GM18517 (cell line): ENCODE data around the gene ATP8A2.
A peak's percentile ranks its signal among the peaks of the same experiment; 100 is the strongest.
"Not testable (repeated sequence)": the region's sequence is repeated elsewhere in the genome, so short reads cannot be mapped to it uniquely, and the experiment has no call there.

Experiments
- ATAC-seq: cut with Tn5 transposase; IDR thresholded peaks from one replicate; pipeline ENCODE4 v1.9.1; 2021; ENCODE audit warnings: mild to moderate bottlenecking, moderate library complexity; ENCODE audit not compliant: unreplicated experiment

The ATP8A2 gene

GRCh38 chr13:25784119-25784518 lies 412.3 kb downstream of the ATP8A2 start:
- no peak for ATAC-seq

GRCh38 chr13:25790137-25790536 lies 418.4 kb downstream of the ATP8A2 start:
- not testable (repeated sequence) for ATAC-seq

- no peak for ATAC-seq
These were observed 423.5 kb downstream of the ATP8A2 start for GRCh38 chr13:25795277-25795676.

- no peak for ATAC-seq
These were observed 424.7 kb downstream of the ATP8A2 start for GRCh38 chr13:25796474-25796873.

- no peak for ATAC-seq
These were observed 427.2 kb downstream of the ATP8A2 start for GRCh38 chr13:25798998-25799397.

- ATAC-seq: no peak
These were observed 428.7 kb downstream of the ATP8A2 start for GRCh38 chr13:25800523-25800922.

GRCh38 chr13:25802579-25802978 lies 430.8 kb downstream of the ATP8A2 start:
- ATAC-seq: no peak

GRCh38 chr13:25803641-25804040 lies 431.9 kb downstream of the ATP8A2 start:
- ATAC-seq: no peak

GRCh38 chr13:25806264-25806974 lies 434.6 kb downstream of the ATP8A2 start:
- ATAC-seq: peak; percentile 91

GRCh38 chr13:25807562-25807961 lies 435.8 kb downstream of the ATP8A2 start:
- ATAC-seq: no peak

GRCh38 chr13:25811506-25811905 lies 439.7 kb downstream of the ATP8A2 start:
- no peak for ATAC-seq

GRCh38 chr13:25816239-25816638 lies 444.5 kb downstream of the ATP8A2 start:
- ATAC-seq: no peak

- no peak for ATAC-seq
These were observed 448.2 kb downstream of the ATP8A2 start for GRCh38 chr13:25819856-25820530.

- ATAC-seq: no peak
These were observed 450.0 kb downstream of the ATP8A2 start for GRCh38 chr13:25821776-25822175.

GRCh38 chr13:25827221-25827620 lies 455.4 kb downstream of the ATP8A2 start:
- ATAC-seq: not testable (repeated sequence)

GRCh38 chr13:25827831-25828465 lies 456.2 kb downstream of the ATP8A2 start:
- no peak for ATAC-seq

GRCh38 chr13:25833761-25834160 lies 462.0 kb downstream of the ATP8A2 start:
- ATAC-seq: no peak

GRCh38 chr13:25836574-25837336 lies 465.0 kb downstream of the ATP8A2 start:
- ATAC-seq: no peak

GRCh38 chr13:25839371-25839770 lies 467.6 kb downstream of the ATP8A2 start:
- ATAC-seq: no peak

GRCh38 chr13:25840261-25840660 lies 468.5 kb downstream of the ATP8A2 start:
- ATAC-seq: no peak

GRCh38 chr13:25840931-25841330 lies 469.2 kb downstream of the ATP8A2 start:
- ATAC-seq: no peak
